Stimulated activated CD4-positive, alpha-beta T cell treated with anti-CD3 and anti-CD28 coated beads, Interleukin-2, amount 100 ng/mL, for 24 hours (primary cell): ENCODE results near the gene PARD3.

Experiments used
- DNase-seq, 2 donors: peaks; one replicate each; pipeline ENCODE4 v3.0.0-alpha.2; 2020

PARD3 gene

GRCh38 chr10:34602478-34602877 is 212.6 kb downstream of the PARD3 start:
- no peak for DNase-seq

- DNase-seq, result no peak
Measured at GRCh38 chr10:34601691-34602090, 213.4 kb downstream of the PARD3 start.

GRCh38 chr10:34599026-34599795 is 215.9 kb downstream of the PARD3 start:
- no peak for DNase-seq

GRCh38 chr10:34596351-34596750 is 218.7 kb downstream of the PARD3 start:
- no peak for DNase-seq

GRCh38 chr10:34593930-34594329 is 221.2 kb downstream of the PARD3 start:
- DNase-seq, result no peak

- no peak for DNase-seq
Measured at GRCh38 chr10:34593374-34593890, 221.7 kb downstream of the PARD3 start.

GRCh38 chr10:34590793-34591192 is 224.3 kb downstream of the PARD3 start:
- DNase-seq, result no peak

- no peak for DNase-seq
Measured at GRCh38 chr10:34589275-34589674, 225.8 kb downstream of the PARD3 start.

- no peak for DNase-seq
Measured at GRCh38 chr10:34587680-34588019, 227.4 kb downstream of the PARD3 start.

GRCh38 chr10:34587002-34587679 is 228.0 kb downstream of the PARD3 start:
- DNase-seq, result no peak

GRCh38 chr10:34585422-34586112 is 229.5 kb downstream of the PARD3 start:
- DNase-seq, result no peak

- no peak for DNase-seq
Measured at GRCh38 chr10:34584164-34584563, 230.9 kb downstream of the PARD3 start.

- DNase-seq, result no peak
Measured at GRCh38 chr10:34581801-34582532, 233.1 kb downstream of the PARD3 start.

GRCh38 chr10:34580643-34581042 is 234.5 kb downstream of the PARD3 start:
- no peak for DNase-seq

GRCh38 chr10:34580214-34580613 is 234.9 kb downstream of the PARD3 start:
- no peak for DNase-seq

GRCh38 chr10:34578468-34578867 is 236.6 kb downstream of the PARD3 start:
- DNase-seq, result no peak

- no peak for DNase-seq
Measured at GRCh38 chr10:34576797-34577196, 238.3 kb downstream of the PARD3 start.

- no peak for DNase-seq
Measured at GRCh38 chr10:34575882-34576281, 239.2 kb downstream of the PARD3 start.

GRCh38 chr10:34574353-34574934 is 240.7 kb downstream of the PARD3 start:
- DNase-seq, result no peak

- no peak for DNase-seq
Measured at GRCh38 chr10:34570887-34571286, 244.2 kb downstream of the PARD3 start.

- no peak for DNase-seq
Measured at GRCh38 chr10:34567659-34568253, 247.3 kb downstream of the PARD3 start.

- DNase-seq, result no peak
Measured at GRCh38 chr10:34565934-34566333, 249.2 kb downstream of the PARD3 start.
